SK-N-SH (cell line): ENCODE results near the gene SHC3. TPM values are rescaled to one million over a fixed set of nuclear protein-coding genes. Genes with fewer than 3 reads are reported as not detected.

ENCODE experiments used
- CTCF ChIA-PET: fragments of 300-600, 350-600 bp; formaldehyde crosslinking; extraction: SDS; loops from one replicate; lab custom pipeline; 2021; lab: Yijun Ruan, JAX
- POLR2A ChIA-PET: fragments of 350-600 bp; sonication (Branson Sonifier 250); formaldehyde crosslinking; extraction: SDS; loops from one replicate; lab custom pipeline; 2020; ENCODE audit warnings: antibody characterized with exemption, inconsistent platforms; lab: Yijun Ruan, JAX
- DNase-seq: peaks from one replicate; pipeline ENCODE4 v3.0.0; 2012
- H2AFZ ChIP-seq: fragments of 200-600 bp; sonication (generic); 2 replicates; pipeline ENCODE4 v1.8.1; 2016; ENCODE audit warnings: antibody characterized with exemption, mild to moderate bottlenecking, low read depth
- H3F3A ChIP-seq: fragments of 200-600 bp; sonication (generic); replicated peaks from 2 replicates; pipeline ENCODE3; 2016; ENCODE audit warnings: antibody characterized with exemption, mild to moderate bottlenecking; ENCODE audit not compliant: insufficient read depth
- H3K27ac ChIP-seq, 2 experiments: fragments of 200-500 bp in 1 of 2; fragments of 200-600 bp in 1 of 2; sonication (Bioruptor generic) in 1 of 2; sonication (generic), shearing (Covaris generic) in 1 of 2; 2 replicates each; pipeline versions ENCODE4 v1.5.1 to v1.6.1; 2014 to 2016; ENCODE audit warnings: low read depth in 2 of 2, inconsistent platforms in 1 of 2, low read length in 1 of 2, mild to moderate bottlenecking in 1 of 2, mixed read lengths in 1 of 2
- H3K27me3 ChIP-seq: fragments of 200-600 bp; sonication (generic), shearing (Covaris generic); 2 replicates; pipeline ENCODE4 v1.6.1; 2016; ENCODE audit warnings: mixed run types; ENCODE audit not compliant: insufficient read depth
- H3K36me3 ChIP-seq, 2 experiments: fragments of 200-500 bp in 1 of 2; fragments of 200-600 bp in 1 of 2; sonication (Bioruptor generic) in 1 of 2; sonication (generic) in 1 of 2; replicated peaks in 1 of 2; 2 replicates each; pipeline versions ENCODE3 to v1.5.1; 2014 to 2016; ENCODE audit warnings: low read length in 1 of 2, mild to moderate bottlenecking in 1 of 2; ENCODE audit not compliant: insufficient read depth in 2 of 2, control insufficient read depth in 1 of 2
- H3K4me1 ChIP-seq, 2 experiments: fragments of 200-500 bp in 1 of 2; fragments of 200-600 bp in 1 of 2; sonication (Bioruptor generic) in 1 of 2; sonication (generic), shearing (Covaris generic) in 1 of 2; 2 replicates each; pipeline versions ENCODE4 v1.5.1 to v1.6.1; 2014 to 2016; ENCODE audit warnings: low read depth in 1 of 2, low read length in 1 of 2, mixed run types in 1 of 2; ENCODE audit not compliant: insufficient read depth in 2 of 2, control insufficient read depth in 1 of 2
- H3K4me2 ChIP-seq: fragments of 200-600 bp; sonication (generic), shearing (Covaris generic); 2 replicates; pipeline ENCODE4 v1.6.1; 2017; ENCODE audit warnings: mixed run types
- H3K4me3 ChIP-seq, 2 experiments: fragments of 200-500 bp in 1 of 2; fragments of 200-600 bp in 1 of 2; sonication (Bioruptor generic) in 1 of 2; sonication (generic), shearing (Covaris generic) in 1 of 2; 2 replicates each; pipeline versions ENCODE4 v1.5.1 to v1.8.1; 2014 to 2016; ENCODE audit warnings: low read depth in 2 of 2, inconsistent platforms in 1 of 2, low read length in 1 of 2, mild to moderate bottlenecking in 1 of 2, mixed read lengths in 1 of 2, moderate library complexity in 1 of 2
- H3K79me2 ChIP-seq: fragments of 200-600 bp; sonication (generic); 2 replicates; pipeline ENCODE4 v1.8.1; 2017; ENCODE audit warnings: mild to moderate bottlenecking; ENCODE audit not compliant: insufficient read depth
- H3K9ac ChIP-seq: fragments of 200-600 bp; sonication (generic); 2 replicates; pipeline ENCODE4 v1.6.1; 2017; ENCODE audit warnings: mixed run types
- H3K9me2 ChIP-seq: fragments of 200-600 bp; sonication (generic); 2 replicates; pipeline ENCODE4 v1.6.1; 2017; ENCODE audit warnings: mixed run types
- H3K9me3 ChIP-seq: fragments of 200-600 bp; sonication (generic); 2 replicates; pipeline ENCODE4 v1.6.1; 2017; ENCODE audit warnings: mixed run types, mild to moderate bottlenecking, moderate library complexity
- H4K20me1 ChIP-seq: fragments of 200-600 bp; sonication (generic); 2 replicates; pipeline ENCODE4 v1.6.1; 2017; ENCODE audit warnings: mild to moderate bottlenecking, mixed run types; ENCODE audit not compliant: insufficient read depth
- FOSL2 ChIP-seq: IDR thresholded peaks from 2 replicates; pipeline ENCODE4 v1.4.0; 2012; ENCODE audit warnings: low read depth, mild to moderate bottlenecking, moderate library complexity, borderline replicate concordance
- FOXJ3 ChIP-seq: sonication (generic); formaldehyde crosslinking; IDR thresholded peaks from 2 replicates; pipeline ENCODE4 v1.5.1; 2020; ENCODE audit warnings: mild to moderate bottlenecking, missing genetic modification reagents
- FOXM1 ChIP-seq: IDR thresholded peaks from 2 replicates; pipeline ENCODE4 v1.4.0; 2012; ENCODE audit warnings: low read depth, mild to moderate bottlenecking
- IRF3 ChIP-seq: fragments of 150-350 bp; IDR thresholded peaks from 2 replicates; pipeline ENCODE4 v1.6.1; 2016; ENCODE audit warnings: mild to moderate bottlenecking, low read depth, low read length
- MEF2A ChIP-seq: IDR thresholded peaks from 2 replicates; pipeline ENCODE4 v1.4.0; 2012; ENCODE audit warnings: low read depth, borderline replicate concordance
- NRF1 ChIP-seq: IDR thresholded peaks from 2 replicates; pipeline ENCODE4 v1.6.1; 2012; ENCODE audit warnings: low read depth, mild to moderate bottlenecking, low read length
- PBX3 ChIP-seq: IDR thresholded peaks from 2 replicates; pipeline ENCODE4; 2012
- POLR2AphosphoS5 ChIP-seq: IDR thresholded peaks from 2 replicates; pipeline ENCODE4 v1.6.1; 2012; ENCODE audit warnings: low read depth, low read length
- SIN3A ChIP-seq: IDR thresholded peaks from 2 replicates; pipeline ENCODE4 v1.6.1; 2012; ENCODE audit warnings: low read depth, mild to moderate bottlenecking, low read length, moderate library complexity, borderline replicate concordance
- TAF1 ChIP-seq: IDR thresholded peaks from 2 replicates; pipeline ENCODE4 v1.6.1; 2012; ENCODE audit warnings: low read depth, mild to moderate bottlenecking, low read length, moderate library complexity, borderline replicate concordance
- USF1 ChIP-seq: IDR thresholded peaks from 2 replicates; pipeline ENCODE4 v1.4.0; 2012; ENCODE audit warnings: low read depth, borderline replicate concordance
- USF2 ChIP-seq: fragments of 150-350 bp; IDR thresholded peaks from 2 replicates; pipeline ENCODE4 v1.6.1; 2017; ENCODE audit warnings: antibody characterized with exemption, low read length, low read depth, borderline replicate concordance
- WGBS: methylation state at CpG from one replicate; pipeline ENCODE4 v1.1.6; 2017; ENCODE audit warnings: low lambda C conversion rate; 5-methylcytosine and 5-hydroxymethylcytosine counted together
- polyA plus RNA-seq, 3 experiments: library from polyadenylated mRNA; depleted of rRNA; stranded (reverse); fragments of >200 nt; gene quantifications; 2 replicates each; pipeline ENCODE4 v1.2.3, GENCODE V29; 2012

The SHC3 gene
- polyA plus RNA-seq, 1 of the 3 experiments (the other 2 are of a cell fraction) = 3.2 TPM

- Histone ChIP-seq H3F3A (no peaks in the 10 kb centered on the region), H3K4me3 (no peak overlapping the region), H2AFZ (no peak overlapping the region), H3K4me2 (no peak overlapping the region), H3K27me3 (no peaks in the 10 kb centered on the region), H3K9me2 (no peaks in the 10 kb centered on the region), H3K9me3 (no peaks in the 10 kb centered on the region), H3K79me2 (no peaks in the 10 kb centered on the region), H3K4me1 (no peaks in the 10 kb centered on the region; a peak in 1 of 4 replicates), H3K27ac (no peak overlapping the region), H3K36me3 (peaks cover 0 to 26% of the 10 kb centered on the region in 2 experiments), H4K20me1 (no peaks in the 10 kb centered on the region), H3K9ac (no peak overlapping the region)
- DNase-seq = no peak
- ChIA-PET POLR2A (no interaction called here), CTCF (no interaction called here)
- TF ChIP-seq SIN3A (no peak), FOXJ3 (CRISPR knock-in tag) (no peak), FOSL2 (no peak), FOXM1 (no peak), TAF1 (no peak), USF2 (no peak), PBX3 (no peak)
- 97% methylated on average over 3 of the region's 3 CpGs for WGBS
These were observed 85.2 kb downstream of the SHC3 start for GRCh38 chr9:89093201-89093975.

- ChIA-PET CTCF (no interaction called here), POLR2A (no interaction called here)
- Histone ChIP-seq H4K20me1 (no peaks in the 10 kb centered on the region), H3K79me2 (no peaks in the 10 kb centered on the region), H3K27me3 (no peaks in the 10 kb centered on the region), H3K9ac (no peak overlapping the region), H3F3A (no peaks in the 10 kb centered on the region), H2AFZ (no peak overlapping the region), H3K4me3 (no peak overlapping the region), H3K4me1 (no peaks in the 10 kb centered on the region), H3K9me2 (no peaks in the 10 kb centered on the region), H3K27ac (no peak overlapping the region), H3K36me3 (peaks cover 0 to 21% of the 10 kb centered on the region in 2 experiments), H3K9me3 (no peaks in the 10 kb centered on the region), H3K4me2 (no peak overlapping the region)
- no peak for TF ChIP-seq NRF1
- no peak for TF ChIP-seq USF1
- no peak for TF ChIP-seq POLR2AphosphoS5
- TF ChIP-seq MEF2A = no peak
- TF ChIP-seq IRF3 = no peak
- no peak for TF ChIP-seq FOXJ3 (CRISPR knock-in tag)
- DNase-seq = no peak
- WGBS = 87% methylated on average over 3 of the region's 3 CpGs
These were observed 89.4 kb downstream of the SHC3 start for GRCh38 chr9:89089176-89089575.
